ENCODE data around the gene SRXN1.

The SRXN1 gene

DNA sequence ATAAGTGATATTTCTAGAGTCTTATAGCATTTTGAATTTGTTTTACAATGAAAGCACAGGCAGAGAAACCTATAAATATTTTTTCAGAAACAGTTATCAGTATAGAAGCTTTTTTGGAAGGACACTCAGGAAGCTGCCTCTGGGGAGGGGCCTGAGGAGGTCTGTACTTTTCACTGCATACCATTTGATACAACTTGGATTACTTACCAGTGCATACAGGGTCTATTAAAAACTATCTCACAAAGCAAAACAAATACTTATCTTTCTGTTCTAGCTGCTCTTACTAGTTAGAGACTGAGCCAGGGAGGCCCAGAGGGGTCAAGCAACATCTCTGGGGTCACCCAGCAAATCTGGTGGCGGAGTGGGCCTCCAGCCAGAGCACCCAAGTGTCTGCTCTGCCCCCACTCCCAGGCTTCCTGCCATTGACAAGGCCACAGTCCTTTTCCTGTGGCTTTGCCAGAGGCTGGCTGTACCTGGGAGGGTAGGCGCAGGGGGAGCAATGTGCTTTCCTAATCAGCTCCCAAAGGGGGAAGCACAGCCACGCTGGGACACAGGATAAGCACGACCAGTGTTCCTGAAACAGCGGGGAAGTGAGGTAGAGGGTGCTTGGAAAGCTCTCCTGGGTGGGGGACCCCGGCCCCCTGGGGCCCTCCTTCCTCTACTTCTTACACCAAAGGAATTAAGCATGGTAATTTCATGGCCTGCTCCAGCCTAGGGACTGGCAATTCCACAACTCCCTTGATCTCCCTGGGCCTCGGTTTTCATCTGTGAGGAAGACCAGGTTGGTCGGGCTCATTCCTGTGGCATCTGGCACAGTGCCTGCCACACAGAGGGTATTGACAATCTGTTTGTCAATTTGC is 50.7 kb downstream of the SRXN1 start:
- no peak for FAIRE-seq

DNA sequence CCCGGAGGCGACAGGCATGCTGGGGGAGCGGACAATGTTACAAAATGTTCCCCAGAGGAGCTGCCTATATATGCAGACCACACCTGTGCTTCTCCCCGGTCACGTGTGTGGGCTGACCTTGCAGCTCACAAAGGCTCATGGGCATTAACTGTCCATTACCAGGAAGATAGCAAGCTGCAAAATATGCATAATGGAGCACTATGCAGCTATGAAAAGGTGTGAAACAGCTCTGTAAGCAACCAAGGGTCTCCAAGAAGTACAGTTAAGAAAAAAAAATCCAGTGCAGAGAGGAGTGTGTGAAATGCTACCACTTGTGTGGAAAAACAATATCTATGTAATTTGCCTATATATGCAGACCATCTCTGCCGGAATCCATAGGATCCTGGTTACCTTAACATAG is 52.3 kb downstream of the SRXN1 start:
- FAIRE-seq = no peak

DNA sequence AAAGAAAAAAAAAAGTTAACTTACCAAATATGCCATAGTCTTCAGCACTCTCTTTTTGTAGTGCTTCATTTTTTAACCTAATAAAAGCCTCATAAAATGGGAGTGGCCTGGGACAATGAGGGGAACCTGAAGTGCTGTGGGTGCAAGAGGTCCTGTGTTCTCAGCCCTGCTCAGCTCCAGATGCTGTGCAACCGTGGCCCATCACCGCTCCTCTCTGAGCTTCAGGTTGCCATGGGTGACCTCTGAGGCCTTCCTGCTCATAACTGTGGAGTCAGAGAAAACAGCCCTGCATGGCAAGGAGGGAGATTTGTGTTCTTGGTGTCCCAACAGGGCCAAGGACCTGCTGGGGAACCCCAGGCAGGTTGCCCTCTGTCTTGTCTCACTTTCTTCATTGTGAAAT is 52.9 kb downstream of the SRXN1 start:
- no peak for FAIRE-seq

GRCh38 chr20:598133-598850 is 54.7 kb downstream of the SRXN1 start:
- FAIRE-seq = no peak

- FAIRE-seq = no peak
These were observed 55.4 kb downstream of the SRXN1 start for GRCh38 chr20:597560-597959.
